Measurements from ENCODE around the gene HSP90B1.
A peak's percentile ranks its signal among the peaks of the same experiment; 100 is the strongest.

Gene HSP90B1

GRCh38 chr12:103930034-103930786 is at the start of gene HSP90B1:
Gene HSP90B1, plus strand, starts transcription at chr12:103930410. Its CDS starts 106 bp downstream, at chr12:103930516.
- peak within 1 kb of the TSS; percentile 95 for H3K9ac ChIP-seq (ENCODE audit: low read length)
- no peaks in the 10 kb centered on the region for H3K9me2 ChIP-seq (ENCODE audit: low read depth, low read length)
- peaks cover 26% of the 10 kb centered on the region for H3K4me1 ChIP-seq (ENCODE audit: insufficient read depth, low read length, severe bottlenecking)
- TF ChIP-seq CTCF (IDR thresholded peaks at IDR 0.05; ENCODE audit: low read length) = no peak
- no peak for TF ChIP-seq EZH2 (IDR thresholded peaks at IDR 0.05; ENCODE audit: borderline replicate concordance, low read length)
- peak within 1 kb of the TSS; percentile 93 for H3K27ac ChIP-seq (ENCODE audit: low read depth, low read length, poor library complexity, severe bottlenecking)
- H3F3A ChIP-seq (ENCODE audit: insufficient read depth, low read length) = peaks cover 3% of the 10 kb centered on the region; the same call in 1 of the 2 replicates
- peaks cover 42% of the 10 kb centered on the region for H3K36me3 ChIP-seq (ENCODE audit: insufficient read depth, low read length)
- H2AFZ ChIP-seq (ENCODE audit: low read length) = no peak within 1 kb of the TSS
- H3K79me2 ChIP-seq (ENCODE audit: insufficient read depth, low read length) = peaks cover 22% of the 10 kb centered on the region
- no peaks in the 10 kb centered on the region for H3K9me3 ChIP-seq (ENCODE audit: low read length)
- no peaks in the 10 kb centered on the region for H3K27me3 ChIP-seq (ENCODE audit: insufficient read depth, low read length)
- H3K4me2 ChIP-seq (ENCODE audit: low read length) = peak within 1 kb of the TSS; percentile 96
- H3K4me3 ChIP-seq (ENCODE audit: low read depth, low read length, poor library complexity, severe bottlenecking) = peak within 1 kb of the TSS; percentile 97
- no peaks in the 10 kb centered on the region for H4K20me1 ChIP-seq (ENCODE audit: insufficient read depth, low read length)

- Histone ChIP-seq H3K4me2 (ENCODE audit: low read length) (no peak overlapping the region), H3K9me3 (ENCODE audit: low read length) (no peaks in the 10 kb centered on the region), H3K27ac (ENCODE audit: low read depth, low read length, poor library complexity, severe bottlenecking) (no peak overlapping the region), H3K4me1 (ENCODE audit: insufficient read depth, low read length, severe bottlenecking) (no peaks in the 10 kb centered on the region), H3K9me2 (ENCODE audit: low read depth, low read length) (no peaks in the 10 kb centered on the region), H3K9ac (ENCODE audit: low read length) (no peak overlapping the region), H2AFZ (ENCODE audit: low read length) (no peak overlapping the region), H4K20me1 (ENCODE audit: insufficient read depth, low read length) (no peaks in the 10 kb centered on the region), H3K79me2 (ENCODE audit: insufficient read depth, low read length) (no peaks in the 10 kb centered on the region), H3K4me3 (ENCODE audit: low read depth, low read length, poor library complexity, severe bottlenecking) (no peak overlapping the region), H3K27me3 (ENCODE audit: insufficient read depth, low read length) (no peaks in the 10 kb centered on the region), H3K36me3 (ENCODE audit: insufficient read depth, low read length) (no peaks in the 10 kb centered on the region), H3F3A (ENCODE audit: insufficient read depth, low read length) (no peaks in the 10 kb centered on the region)
- TF ChIP-seq EZH2 (IDR thresholded peaks at IDR 0.05; ENCODE audit: borderline replicate concordance, low read length) = no peak
- TF ChIP-seq CTCF (IDR thresholded peaks at IDR 0.05; ENCODE audit: low read length) = no peak
These were observed 48.9 kb upstream of the HSP90B1 start for GRCh38 chr12:103881261-103881660.

GRCh38 chr12:103882861-103883596 is 47.2 kb upstream of the HSP90B1 start:
- Histone ChIP-seq H2AFZ (ENCODE audit: low read length) (no peak overlapping the region), H3K27me3 (ENCODE audit: insufficient read depth, low read length) (no peaks in the 10 kb centered on the region), H4K20me1 (ENCODE audit: insufficient read depth, low read length) (no peaks in the 10 kb centered on the region), H3K79me2 (ENCODE audit: insufficient read depth, low read length) (no peaks in the 10 kb centered on the region), H3F3A (ENCODE audit: insufficient read depth, low read length) (no peaks in the 10 kb centered on the region), H3K4me1 (ENCODE audit: insufficient read depth, low read length, severe bottlenecking) (no peaks in the 10 kb centered on the region), H3K4me3 (ENCODE audit: low read depth, low read length, poor library complexity, severe bottlenecking) (no peak overlapping the region), H3K9ac (ENCODE audit: low read length) (no peak overlapping the region), H3K36me3 (ENCODE audit: insufficient read depth, low read length) (no peaks in the 10 kb centered on the region), H3K9me2 (ENCODE audit: low read depth, low read length) (no peaks in the 10 kb centered on the region), H3K4me2 (ENCODE audit: low read length) (no peak overlapping the region), H3K9me3 (ENCODE audit: low read length) (no peaks in the 10 kb centered on the region), H3K27ac (ENCODE audit: low read depth, low read length, poor library complexity, severe bottlenecking) (no peak overlapping the region)
- TF ChIP-seq EZH2 (IDR thresholded peaks at IDR 0.05; ENCODE audit: borderline replicate concordance, low read length) (no peak), CTCF (IDR thresholded peaks at IDR 0.05; ENCODE audit: low read length) (no peak)

All from OCI-LY1 (cell line).